ENCODE results near the gene OR6C6. TPM values are rescaled to one million over a fixed set of nuclear protein-coding genes. Genes with fewer than 3 reads are reported as not detected.

The OR6C6 gene
- total and polyA plus RNA-seq, 4 experiments from 2014 or later = not detected

- intact Hi-C loops (cut with micrococcal nuclease) = no loop called here
- no peaks in the 10 kb centered on the region for H3K36me3 Mint-ChIP-seq
- ChIA-PET POLR2A (ENCODE audit: partially characterized antibody) (no interaction called here), CTCF (ENCODE audit: partially characterized antibody) (no interaction called here)
- peaks cover 3 to 11% of the 10 kb centered on the region in 2 donors for H3K27me3 Mint-ChIP-seq
- H3K4me3 Mint-ChIP-seq = no peak overlapping the region
- no peak overlapping the region for H3K27ac Mint-ChIP-seq
- no peak overlapping the region for H3K4me3 ChIP-seq (ENCODE audit: low read length in 2 of 2)
- no peak for DNase-seq
- H3K27me3 ChIP-seq (ENCODE audit: insufficient read depth, low read length) = no peaks in the 10 kb centered on the region
- no peaks in the 10 kb centered on the region for H3K4me1 ChIP-seq (ENCODE audit: insufficient read depth, low read length)
- no peaks in the 10 kb centered on the region for H3K4me1 Mint-ChIP-seq
- no peak overlapping the region for H3K27ac ChIP-seq (ENCODE audit: low read depth, low read length)
- no peaks in the 10 kb centered on the region for H3K9me3 ChIP-seq (ENCODE audit: control insufficient read depth in 1 of 2, low read length in 2 of 2)
- no peaks in the 10 kb centered on the region for H3K36me3 ChIP-seq (ENCODE audit: insufficient read depth, low read length)
- H3K9me3 Mint-ChIP-seq = no peaks in the 10 kb centered on the region
These were observed 38.1 kb downstream of the OR6C6 start for GRCh38 chr12:55258303-55258702.

- H3K36me3 Mint-ChIP-seq = no peaks in the 10 kb centered on the region
- H3K4me3 Mint-ChIP-seq = no peak overlapping the region
- peaks cover 3 to 11% of the 10 kb centered on the region in 2 donors for H3K27me3 Mint-ChIP-seq
- POLR2A ChIA-PET (ENCODE audit: partially characterized antibody) = no interaction called here
- no peak overlapping the region for H3K27ac Mint-ChIP-seq
- Histone ChIP-seq H3K4me3 (ENCODE audit: low read length in 2 of 2) (no peak overlapping the region), H3K27me3 (ENCODE audit: insufficient read depth, low read length) (no peaks in the 10 kb centered on the region), H3K36me3 (ENCODE audit: insufficient read depth, low read length) (no peaks in the 10 kb centered on the region), H3K4me1 (ENCODE audit: insufficient read depth, low read length) (no peaks in the 10 kb centered on the region), H3K9me3 (ENCODE audit: control insufficient read depth in 1 of 2, low read length in 2 of 2) (no peaks in the 10 kb centered on the region), H3K27ac (ENCODE audit: low read depth, low read length) (no peak overlapping the region)
- H3K9me3 Mint-ChIP-seq = no peaks in the 10 kb centered on the region
- DNase-seq = no peak
- no peaks in the 10 kb centered on the region for H3K4me1 Mint-ChIP-seq
- intact Hi-C loops (cut with micrococcal nuclease) = no loop called here
- CTCF ChIA-PET (ENCODE audit: partially characterized antibody) = no interaction called here
These were observed 39.5 kb downstream of the OR6C6 start for GRCh38 chr12:55256831-55257230.

GRCh38 chr12:55253281-55253680, 43.1 kb downstream of the OR6C6 start:
- no peak for DNase-seq
- Histone ChIP-seq H3K27me3 (ENCODE audit: insufficient read depth, low read length) (no peaks in the 10 kb centered on the region), H3K27ac (ENCODE audit: low read depth, low read length) (no peak overlapping the region), H3K9me3 (ENCODE audit: control insufficient read depth in 1 of 2, low read length in 2 of 2) (no peaks in the 10 kb centered on the region), H3K4me3 (ENCODE audit: low read length in 2 of 2) (no peak overlapping the region), H3K4me1 (ENCODE audit: insufficient read depth, low read length) (no peaks in the 10 kb centered on the region), H3K36me3 (ENCODE audit: insufficient read depth, low read length) (no peaks in the 10 kb centered on the region)
- H3K4me1 Mint-ChIP-seq = no peaks in the 10 kb centered on the region
- H3K4me3 Mint-ChIP-seq = no peak overlapping the region
- H3K27me3 Mint-ChIP-seq = peaks cover 6 to 15% of the 10 kb centered on the region in 2 donors
- no peak overlapping the region for H3K27ac Mint-ChIP-seq
- ChIA-PET POLR2A (ENCODE audit: partially characterized antibody) (no interaction called here), CTCF (ENCODE audit: partially characterized antibody) (no interaction called here)
- intact Hi-C loops (cut with micrococcal nuclease) = no loop called here
- H3K9me3 Mint-ChIP-seq = no peaks in the 10 kb centered on the region
- H3K36me3 Mint-ChIP-seq = no peaks in the 10 kb centered on the region

GRCh38 chr12:55250944-55251343, 45.4 kb downstream of the OR6C6 start:
- no peak overlapping the region for H3K27ac ChIP-seq (ENCODE audit: low read depth, low read length)
- intact Hi-C loops (cut with micrococcal nuclease) = no loop called here
- Mint-ChIP-seq H3K36me3 (no peaks in the 10 kb centered on the region), H3K4me1 (no peaks in the 10 kb centered on the region), H3K4me3 (no peak overlapping the region), H3K9me3 (no peaks in the 10 kb centered on the region), H3K27me3 (peaks cover 11 to 14% of the 10 kb centered on the region in 2 donors), H3K27ac (no peak overlapping the region)
- no peaks in the 10 kb centered on the region for H3K27me3 ChIP-seq (ENCODE audit: insufficient read depth, low read length)
- no peak overlapping the region for H3K4me3 ChIP-seq (ENCODE audit: low read length in 2 of 2)
- no peaks in the 10 kb centered on the region for H3K36me3 ChIP-seq (ENCODE audit: insufficient read depth, low read length)
- ChIA-PET CTCF (ENCODE audit: partially characterized antibody) (no interaction called here), POLR2A (ENCODE audit: partially characterized antibody) (no interaction called here)
- no peaks in the 10 kb centered on the region for H3K4me1 ChIP-seq (ENCODE audit: insufficient read depth, low read length)
- no peaks in the 10 kb centered on the region for H3K9me3 ChIP-seq (ENCODE audit: control insufficient read depth in 1 of 2, low read length in 2 of 2)
- DNase-seq = no peak

- CTCF ChIA-PET (ENCODE audit: partially characterized antibody) = no interaction called here
- Mint-ChIP-seq H3K27ac (no peak overlapping the region), H3K27me3 (peaks cover 9 to 15% of the 10 kb centered on the region in 2 donors), H3K4me1 (no peaks in the 10 kb centered on the region), H3K9me3 (no peaks in the 10 kb centered on the region), H3K36me3 (no peaks in the 10 kb centered on the region), H3K4me3 (no peak overlapping the region)
- Histone ChIP-seq H3K4me3 (ENCODE audit: low read length in 2 of 2) (no peak overlapping the region), H3K9me3 (ENCODE audit: control insufficient read depth in 1 of 2, low read length in 2 of 2) (no peaks in the 10 kb centered on the region), H3K27me3 (ENCODE audit: insufficient read depth, low read length) (no peaks in the 10 kb centered on the region), H3K36me3 (ENCODE audit: insufficient read depth, low read length) (no peaks in the 10 kb centered on the region), H3K4me1 (ENCODE audit: insufficient read depth, low read length) (no peaks in the 10 kb centered on the region), H3K27ac (ENCODE audit: low read depth, low read length) (no peak overlapping the region)
- POLR2A ChIA-PET (ENCODE audit: partially characterized antibody) = no interaction called here
- intact Hi-C loops (cut with micrococcal nuclease) = no loop called here
- DNase-seq = no peak
These were observed 50.2 kb downstream of the OR6C6 start for GRCh38 chr12:55246159-55246558.

GRCh38 chr12:55244309-55244708, 52.1 kb downstream of the OR6C6 start, which contains the start of gene OR6C74:
Gene OR6C74 (plus strand): TSS chr12:55244609. CDS start chr12:55247288, 2,679 bp downstream.
- H3K4me1 ChIP-seq (ENCODE audit: insufficient read depth, low read length) = no peaks in the 10 kb centered on the region
- ChIA-PET POLR2A (ENCODE audit: partially characterized antibody) (no interaction called here), CTCF (ENCODE audit: partially characterized antibody) (no interaction called here)
- H3K4me3 ChIP-seq (ENCODE audit: low read length in 2 of 2) = no peak within 1 kb of the TSS
- H3K36me3 ChIP-seq (ENCODE audit: insufficient read depth, low read length) = no peaks in the 10 kb centered on the region
- intact Hi-C loops (cut with micrococcal nuclease) = no loop called here
- H3K9me3 Mint-ChIP-seq = no peaks in the 10 kb centered on the region
- H3K9me3 ChIP-seq (ENCODE audit: control insufficient read depth in 1 of 2, low read length in 2 of 2) = no peaks in the 10 kb centered on the region
- DNase-seq = no peak
- H3K4me1 Mint-ChIP-seq = no peaks in the 10 kb centered on the region
- H3K36me3 Mint-ChIP-seq = no peaks in the 10 kb centered on the region
- no peak within 1 kb of the TSS for H3K4me3 Mint-ChIP-seq
- H3K27ac ChIP-seq (ENCODE audit: low read depth, low read length) = no peak within 1 kb of the TSS
- H3K27me3 Mint-ChIP-seq = peaks cover 5 to 16% of the 10 kb centered on the region in 2 donors
- H3K27ac Mint-ChIP-seq = no peak within 1 kb of the TSS
- H3K27me3 ChIP-seq (ENCODE audit: insufficient read depth, low read length) = no peaks in the 10 kb centered on the region

Other genes starting within 250 kb of the OR6C6 start
- not detected for gene OR9K2, start 170.2 kb downstream of the OR6C6 start, total RNA-seq
- gene OR9K2, start 170.2 kb downstream of the OR6C6 start, polyA plus RNA-seq = not detected
- not detected for gene OR10A7, start 75.5 kb downstream of the OR6C6 start, total RNA-seq
- not detected for gene OR10A7, start 75.5 kb downstream of the OR6C6 start, polyA plus RNA-seq
- gene OR6C74, start 52.0 kb downstream of the OR6C6 start, total RNA-seq = not detected
- not detected for gene OR6C74, start 52.0 kb downstream of the OR6C6 start, polyA plus RNA-seq
- not detected for gene OR6C1, start 17.8 kb upstream of the OR6C6 start, total RNA-seq
- not detected for gene OR6C1, start 17.8 kb upstream of the OR6C6 start, polyA plus RNA-seq
- not detected for gene OR6C3, start 34.2 kb upstream of the OR6C6 start, total RNA-seq
- gene OR6C3, start 34.2 kb upstream of the OR6C6 start, polyA plus RNA-seq = not detected
- gene OR6C75, start 66.4 kb upstream of the OR6C6 start, total RNA-seq = not detected
- not detected for gene OR6C75, start 66.4 kb upstream of the OR6C6 start, polyA plus RNA-seq
- gene OR6C65, start 104.0 kb upstream of the OR6C6 start, total RNA-seq = not detected
- not detected for gene OR6C65, start 104.0 kb upstream of the OR6C6 start, polyA plus RNA-seq
- not detected for gene OR6C76, start 129.7 kb upstream of the OR6C6 start, total RNA-seq
- gene OR6C76, start 129.7 kb upstream of the OR6C6 start, polyA plus RNA-seq = not detected
- gene OR6C2, start 147.5 kb upstream of the OR6C6 start, total RNA-seq = not detected
- gene OR6C2, start 147.5 kb upstream of the OR6C6 start, polyA plus RNA-seq = not detected
- gene OR6C70, start 173.6 kb upstream of the OR6C6 start, total RNA-seq = not detected
- not detected for gene OR6C70, start 173.6 kb upstream of the OR6C6 start, polyA plus RNA-seq
- gene OR6C68, start 195.8 kb upstream of the OR6C6 start, total RNA-seq = not detected
- gene OR6C68, start 195.8 kb upstream of the OR6C6 start, polyA plus RNA-seq = not detected

Measured in CD4-positive, alpha-beta memory T cell (primary cell).